Parathyroid adenoma (tissue), 2 donors: Measurements from ENCODE around the gene TRPC4.

Source experiments
- H2AFZ ChIP-seq: fragments of 300-600 bp; sonication (generic); one replicate; pipeline ENCODE4 v1.7.0; 2017; ENCODE audit warnings: antibody characterized with exemption, mild to moderate bottlenecking
- H3K27ac ChIP-seq: fragments of 300-600 bp; sonication (generic); one replicate; pipeline ENCODE4 v1.7.0; 2017
- H3K27me3 ChIP-seq: fragments of 300-600 bp; sonication (generic); one replicate; pipeline ENCODE4 v1.7.0; 2017; ENCODE audit warnings: low read length; ENCODE audit not compliant: control insufficient read depth, insufficient read depth
- H3K36me3 ChIP-seq: fragments of 300-600 bp; sonication (generic); one replicate; pipeline ENCODE4 v1.7.0; 2017; ENCODE audit warnings: low read length; ENCODE audit not compliant: control insufficient read depth, insufficient read depth
- H3K4me1 ChIP-seq: fragments of 300-600 bp; sonication (generic); one replicate; pipeline ENCODE4 v1.7.0; 2017; ENCODE audit warnings: control low read depth
- H3K4me2 ChIP-seq: fragments of 300-600 bp; sonication (generic); one replicate; pipeline ENCODE4 v1.7.0; 2017; ENCODE audit warnings: low read length
- H3K4me3 ChIP-seq: fragments of 300-600 bp; sonication (generic); one replicate; pipeline ENCODE4 v1.7.0; 2017; ENCODE audit warnings: low read depth, low read length
- H3K79me2 ChIP-seq: fragments of 300-600 bp; sonication (generic); one replicate; pipeline ENCODE4 v1.7.0; 2017; ENCODE audit warnings: control low read depth
- H3K9ac ChIP-seq: fragments of 300-600 bp; sonication (generic); one replicate; pipeline ENCODE4 v1.7.0; 2017; ENCODE audit warnings: mild to moderate bottlenecking
- H3K9me3 ChIP-seq: fragments of 300-600 bp; sonication (generic); one replicate; pipeline ENCODE4 v1.7.0; 2017; ENCODE audit warnings: low read length; ENCODE audit not compliant: control insufficient read depth
- TF ChIP-seq, protein P1 (sequence below): fragments of 300-600 bp; sonication (generic); IDR thresholded peaks from one replicate; pipeline ENCODE4 v1.7.0; 2017; ENCODE audit warnings: antibody characterized with exemption, mild to moderate bottlenecking
- donor health status: primary hyperparathyroidism.

TRPC4 gene

DNA sequence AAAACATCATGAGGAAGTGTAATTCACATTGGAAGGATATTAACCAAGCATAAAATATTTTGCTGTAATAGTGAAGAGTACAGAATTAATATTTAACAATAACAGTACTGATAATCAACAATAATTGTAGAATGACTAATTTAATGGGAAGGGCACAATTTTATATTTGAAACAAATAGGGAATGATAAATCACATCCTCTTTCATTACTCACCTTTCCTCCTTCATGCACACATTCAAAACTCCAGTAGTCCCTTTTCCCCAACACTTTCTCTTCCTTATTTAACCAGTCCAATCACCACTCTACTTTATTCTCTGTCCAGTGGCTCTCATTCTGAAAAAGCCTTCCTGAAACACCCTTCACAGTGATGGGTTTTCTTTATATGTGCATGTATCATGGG is 160.3 kb downstream of the TRPC4 start:
- H3K79me2 ChIP-seq: no peaks in the 10 kb centered on the region
- no peak overlapping the region for H3K4me2 ChIP-seq
- no peak overlapping the region for H3K27ac ChIP-seq
- TF ChIP-seq, protein P1, sequence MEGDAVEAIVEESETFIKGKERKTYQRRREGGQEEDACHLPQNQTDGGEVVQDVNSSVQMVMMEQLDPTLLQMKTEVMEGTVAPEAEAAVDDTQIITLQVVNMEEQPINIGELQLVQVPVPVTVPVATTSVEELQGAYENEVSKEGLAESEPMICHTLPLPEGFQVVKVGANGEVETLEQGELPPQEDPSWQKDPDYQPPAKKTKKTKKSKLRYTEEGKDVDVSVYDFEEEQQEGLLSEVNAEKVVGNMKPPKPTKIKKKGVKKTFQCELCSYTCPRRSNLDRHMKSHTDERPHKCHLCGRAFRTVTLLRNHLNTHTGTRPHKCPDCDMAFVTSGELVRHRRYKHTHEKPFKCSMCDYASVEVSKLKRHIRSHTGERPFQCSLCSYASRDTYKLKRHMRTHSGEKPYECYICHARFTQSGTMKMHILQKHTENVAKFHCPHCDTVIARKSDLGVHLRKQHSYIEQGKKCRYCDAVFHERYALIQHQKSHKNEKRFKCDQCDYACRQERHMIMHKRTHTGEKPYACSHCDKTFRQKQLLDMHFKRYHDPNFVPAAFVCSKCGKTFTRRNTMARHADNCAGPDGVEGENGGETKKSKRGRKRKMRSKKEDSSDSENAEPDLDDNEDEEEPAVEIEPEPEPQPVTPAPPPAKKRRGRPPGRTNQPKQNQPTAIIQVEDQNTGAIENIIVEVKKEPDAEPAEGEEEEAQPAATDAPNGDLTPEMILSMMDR: no peak
- no peaks in the 10 kb centered on the region for H3K9me3 ChIP-seq
- H3K36me3 ChIP-seq: no peaks in the 10 kb centered on the region
- H3K9ac ChIP-seq: no peak overlapping the region
- H3K27me3 ChIP-seq: no peaks in the 10 kb centered on the region
- no peak overlapping the region for H2AFZ ChIP-seq
- no peaks in the 10 kb centered on the region for H3K4me1 ChIP-seq
- H3K4me3 ChIP-seq: no peak overlapping the region

DNA sequence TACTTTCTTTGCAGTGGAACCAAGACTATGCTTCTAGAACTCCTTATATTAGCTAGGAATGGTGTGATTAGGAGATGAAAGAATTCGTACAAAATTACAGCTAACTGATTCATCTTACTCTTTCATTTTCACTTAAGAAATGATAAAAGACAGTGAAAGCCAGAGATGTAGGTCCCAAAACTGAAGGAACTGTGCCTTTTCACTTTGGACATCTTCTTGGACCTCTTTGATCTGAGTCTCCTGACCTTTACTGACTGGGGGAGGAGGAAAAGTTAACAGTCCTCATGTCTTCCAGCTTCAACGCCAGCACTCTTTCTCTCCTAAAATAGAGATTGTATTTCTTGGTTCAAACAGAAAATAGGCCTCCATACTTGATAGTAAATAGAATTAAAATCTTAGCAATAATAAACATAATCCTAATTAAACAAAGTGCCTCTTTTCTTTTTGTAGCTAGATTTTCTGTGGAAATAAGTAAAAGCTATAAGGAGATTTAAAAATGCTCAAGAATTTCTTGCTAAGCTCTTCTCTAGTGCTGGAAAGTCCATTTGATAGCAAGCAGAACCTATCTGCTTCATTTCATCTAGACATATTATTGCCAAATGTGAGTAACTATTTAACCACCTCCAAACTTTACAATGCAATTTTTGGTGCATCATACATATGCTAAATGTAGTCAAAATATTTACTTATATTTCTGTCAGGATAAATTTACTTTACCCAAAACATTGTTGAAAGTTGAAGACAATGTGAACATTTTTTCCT is 161.7 kb downstream of the TRPC4 start:
- H3K4me1 ChIP-seq: no peaks in the 10 kb centered on the region
- H2AFZ ChIP-seq: no peak overlapping the region
- TF ChIP-seq, protein P1: no peak

GRCh38 chr13:37706041-37706440 is 163.5 kb downstream of the TRPC4 start:
- Histone ChIP-seq H3K9me3 (no peaks in the 10 kb centered on the region), H3K27ac (no peak overlapping the region), H3K4me2 (no peak overlapping the region), H2AFZ (no peak overlapping the region), H3K36me3 (no peaks in the 10 kb centered on the region), H3K4me1 (no peaks in the 10 kb centered on the region), H3K9ac (no peak overlapping the region), H3K79me2 (no peaks in the 10 kb centered on the region), H3K4me3 (no peak overlapping the region), H3K27me3 (no peaks in the 10 kb centered on the region)
- TF ChIP-seq, protein P1: no peak

More for the DNA sequence above, 161.7 kb downstream of the TRPC4 start:
- H3K9ac ChIP-seq: no peak overlapping the region
- H3K4me3 ChIP-seq: no peak overlapping the region
- no peaks in the 10 kb centered on the region for H3K36me3 ChIP-seq
- H3K27me3 ChIP-seq: no peaks in the 10 kb centered on the region
- H3K79me2 ChIP-seq: no peaks in the 10 kb centered on the region
- H3K4me2 ChIP-seq: no peak overlapping the region
- H3K9me3 ChIP-seq: no peaks in the 10 kb centered on the region
- no peak overlapping the region for H3K27ac ChIP-seq

DNA sequence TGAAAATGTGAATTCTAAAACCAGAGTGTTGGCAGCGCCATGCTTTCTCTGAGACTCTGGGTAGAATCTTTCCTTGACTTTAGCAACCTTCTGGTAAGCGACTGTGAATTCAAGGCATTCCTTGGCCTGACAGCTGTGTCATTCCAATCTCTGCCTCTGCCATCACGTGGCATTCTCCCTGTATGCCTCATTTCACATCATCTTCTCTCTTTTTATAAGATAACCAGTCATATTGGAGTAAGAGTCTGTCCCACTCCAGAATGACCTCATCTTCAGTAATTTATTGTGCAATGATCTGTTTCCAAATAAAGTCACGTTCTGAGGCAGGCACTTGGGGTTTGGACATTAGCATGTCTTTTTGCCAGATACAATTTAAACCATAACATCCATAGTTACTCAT is 167.6 kb downstream of the TRPC4 start:
- Histone ChIP-seq H3K4me2 (no peak overlapping the region), H3K36me3 (no peaks in the 10 kb centered on the region), H2AFZ (no peak overlapping the region), H3K9me3 (no peaks in the 10 kb centered on the region), H3K27ac (no peak overlapping the region), H3K27me3 (no peaks in the 10 kb centered on the region), H3K79me2 (no peaks in the 10 kb centered on the region), H3K4me1 (no peaks in the 10 kb centered on the region), H3K9ac (no peak overlapping the region), H3K4me3 (no peak overlapping the region)
- TF ChIP-seq, protein P1: no peak

DNA sequence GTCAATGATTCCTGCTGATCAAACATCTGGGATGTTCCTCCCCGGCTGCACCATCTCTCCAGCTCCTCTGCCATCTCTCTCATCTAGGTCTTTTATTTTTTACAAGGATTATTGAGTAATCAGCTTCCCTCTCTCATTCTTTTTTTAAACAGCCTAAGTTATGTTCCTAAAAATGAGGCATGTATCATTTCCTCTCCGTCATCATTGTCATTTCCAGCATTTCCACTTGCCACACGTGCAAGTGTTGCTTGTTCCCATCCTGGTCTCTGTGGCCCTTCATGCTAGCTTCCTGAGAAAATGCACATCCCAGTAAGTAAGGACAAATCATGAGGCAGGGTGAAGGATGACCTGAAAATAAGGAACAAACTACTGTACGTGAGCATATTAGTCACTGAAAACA is 168.3 kb downstream of the TRPC4 start:
- Histone ChIP-seq H3K27ac (no peak overlapping the region), H3K36me3 (no peaks in the 10 kb centered on the region), H3K79me2 (no peaks in the 10 kb centered on the region), H3K9ac (no peak overlapping the region), H3K4me3 (no peak overlapping the region), H2AFZ (no peak overlapping the region), H3K4me2 (no peak overlapping the region), H3K4me1 (no peaks in the 10 kb centered on the region), H3K9me3 (no peaks in the 10 kb centered on the region), H3K27me3 (no peaks in the 10 kb centered on the region)
- TF ChIP-seq, protein P1: no peak
